Endodermal cell (in vitro differentiated cells): ENCODE results near the gene MTOR. TPM values are rescaled to one million over a fixed set of nuclear protein-coding genes. Genes with fewer than 3 reads are reported as not detected.

ENCODE experiments used
- DNase-seq: peaks from one replicate; pipeline ENCODE4 v3.0.0-alpha.2; 2017
- H3K27ac ChIP-seq: 2 replicates; pipeline ENCODE4 v1.5.1; 2013; ENCODE audit warnings: mild to moderate bottlenecking, low read depth, low read length, moderate library complexity
- H3K27me3 ChIP-seq: 2 replicates; pipeline ENCODE4 v1.6.1; 2013; ENCODE audit warnings: mild to moderate bottlenecking, low read length, moderate library complexity; ENCODE audit not compliant: insufficient read depth, control insufficient read depth, poor library complexity, severe bottlenecking
- H3K36me3 ChIP-seq: 2 replicates; pipeline ENCODE4 v1.7.0; 2013; ENCODE audit warnings: mild to moderate bottlenecking, low read length, moderate library complexity; ENCODE audit not compliant: control insufficient read depth, insufficient read depth
- H3K4me1 ChIP-seq: one replicate; pipeline ENCODE4 v1.7.0; 2013; ENCODE audit warnings: low read length; ENCODE audit not compliant: control insufficient read depth, insufficient read depth
- H3K4me3 ChIP-seq: 2 replicates; pipeline ENCODE4 v1.5.1; 2013; ENCODE audit warnings: mild to moderate bottlenecking, low read length, moderate library complexity
- H3K9ac ChIP-seq: 2 replicates; pipeline ENCODE4 v1.6.1; 2013; ENCODE audit warnings: mild to moderate bottlenecking, low read length, moderate library complexity; ENCODE audit not compliant: poor library complexity, severe bottlenecking; ENCODE audit errors: extremely low read depth
- H3K9me3 ChIP-seq: 2 replicates; pipeline ENCODE4 v1.6.1; 2013; ENCODE audit warnings: mild to moderate bottlenecking, low read length, moderate library complexity; ENCODE audit not compliant: control insufficient read depth
- H3K27ac Mint-ChIP-seq: 2 replicates; pipeline ENCODE4 v1.8.0; 2020; ENCODE audit warnings: mixed read lengths
- H3K27me3 Mint-ChIP-seq: 2 replicates; pipeline ENCODE4 v1.8.0; 2021; ENCODE audit warnings: mild to moderate bottlenecking, mixed read lengths; ENCODE audit not compliant: insufficient read depth
- H3K36me3 Mint-ChIP-seq: 2 replicates; pipeline ENCODE4 v1.8.0; 2020; ENCODE audit warnings: low read depth, mixed read lengths
- H3K4me1 Mint-ChIP-seq: 2 replicates; pipeline ENCODE4 v1.8.0; 2020; ENCODE audit warnings: mixed read lengths
- H3K4me3 Mint-ChIP-seq: 2 replicates; pipeline ENCODE4 v1.8.0; 2020; ENCODE audit warnings: mild to moderate bottlenecking, moderate library complexity, mixed read lengths
- H3K9me3 Mint-ChIP-seq: 2 replicates; pipeline ENCODE4 v1.8.0; 2020; ENCODE audit warnings: mild to moderate bottlenecking, mixed read lengths
- CTCF ChIP-seq: fragments of 200-600 bp; sonication (generic); conservative IDR thresholded peaks from 2 replicates; pipeline ENCODE4 v1.5.0; 2021; ENCODE audit warnings: antibody characterized with exemption, mild to moderate bottlenecking
- WGBS, 2 experiments: methylation state at CpG; one replicate each; pipeline versions ENCODE4 v1.1.5 to v1.1.7; 2013; ENCODE audit warnings: missing lambda C conversion rate in 2 of 2, mixed read lengths in 1 of 2; ENCODE audit not compliant: insufficient coverage in 1 of 2, insufficient read length in 1 of 2; 5-methylcytosine and 5-hydroxymethylcytosine counted together
- total RNA-seq, 2 donors: library from RNA; stranded (reverse); fragmentation: NEBNext Ultra II Directional in 1 of 2; extraction: Animal tissue kit (Norgen Biotek cat#: 25700) in 1 of 2; gene quantifications; 2 replicates in 1 of 2; 3 replicates in 1 of 2; pipeline ENCODE4 v1.2.1, GENCODE V29; 2021

MTOR gene
- total RNA-seq, 2 donors from 2014 or later, result 69.0 to 78.3 TPM

- 85 to 94% methylated on average over 2 to 3 of the region's 3 CpGs for WGBS, 2 experiments
- no peak overlapping the region for H3K9ac ChIP-seq
- no peaks in the 10 kb centered on the region for H3K9me3 Mint-ChIP-seq
- H3K27ac ChIP-seq, result no peak overlapping the region
- no peak for DNase-seq
- peaks cover 87% of the 10 kb centered on the region for H3K36me3 ChIP-seq
- H3K27me3 ChIP-seq, result no peaks in the 10 kb centered on the region
- H3K36me3 Mint-ChIP-seq, result peaks cover 75% of the 10 kb centered on the region
- no peak overlapping the region for H3K4me3 ChIP-seq
- TF ChIP-seq CTCF, result no peak
- H3K9me3 ChIP-seq, result no peaks in the 10 kb centered on the region
- H3K27ac Mint-ChIP-seq, result no peak overlapping the region
- no peaks in the 10 kb centered on the region for H3K4me1 ChIP-seq
- no peaks in the 10 kb centered on the region for H3K27me3 Mint-ChIP-seq
- no peaks in the 10 kb centered on the region for H3K4me1 Mint-ChIP-seq
- H3K4me3 Mint-ChIP-seq, result no peak overlapping the region
Observed at GRCh38 chr1:11131816-11132215, 130.5 kb downstream of the MTOR start.

- 92% methylated on average over 8 to 17 of the region's 17 CpGs for WGBS, 2 experiments
Observed at GRCh38 chr1:11130406-11130805, 131.9 kb downstream of the MTOR start.

GRCh38 chr1:11129649-11130390 lies 132.5 kb downstream of the MTOR start:
- H3K36me3 Mint-ChIP-seq, result peaks cover 85% of the 10 kb centered on the region
- Histone ChIP-seq H3K27ac (no peak overlapping the region), H3K9ac (no peak overlapping the region), H3K27me3 (no peaks in the 10 kb centered on the region), H3K4me1 (no peaks in the 10 kb centered on the region), H3K36me3 (peaks cover 90% of the 10 kb centered on the region), H3K4me3 (no peak overlapping the region), H3K9me3 (no peaks in the 10 kb centered on the region)
- DNase-seq, result no peak
- TF ChIP-seq CTCF, result no peak
- H3K9me3 Mint-ChIP-seq, result no peaks in the 10 kb centered on the region
- 97 to 99% methylated on average over 10 to 15 of the region's 15 CpGs for WGBS, 2 experiments
- no peaks in the 10 kb centered on the region for H3K4me1 Mint-ChIP-seq
- no peak overlapping the region for H3K27ac Mint-ChIP-seq
- no peaks in the 10 kb centered on the region for H3K27me3 Mint-ChIP-seq
- H3K4me3 Mint-ChIP-seq, result no peak overlapping the region

More at GRCh38 chr1:11130406-11130805, 131.9 kb downstream of the MTOR start:
- H3K27ac ChIP-seq, result no peak overlapping the region
- H3K36me3 Mint-ChIP-seq, result peaks cover 82% of the 10 kb centered on the region
- no peaks in the 10 kb centered on the region for H3K4me1 ChIP-seq
- H3K4me1 Mint-ChIP-seq, result no peaks in the 10 kb centered on the region
- no peak for TF ChIP-seq CTCF
- H3K27me3 ChIP-seq, result no peaks in the 10 kb centered on the region
- no peak overlapping the region for H3K4me3 ChIP-seq
- H3K36me3 ChIP-seq, result peaks cover 88% of the 10 kb centered on the region
- no peaks in the 10 kb centered on the region for H3K9me3 Mint-ChIP-seq
- H3K27me3 Mint-ChIP-seq, result no peaks in the 10 kb centered on the region
- no peak overlapping the region for H3K4me3 Mint-ChIP-seq
- no peaks in the 10 kb centered on the region for H3K9me3 ChIP-seq
- H3K27ac Mint-ChIP-seq, result no peak overlapping the region
- no peak overlapping the region for H3K9ac ChIP-seq
- DNase-seq, result no peak
